ENCODE measurements around the gene KCNJ15. TPM values are rescaled to one million over a fixed set of nuclear protein-coding genes. Genes with fewer than 3 reads are reported as not detected.
"Not testable (repeated sequence)": the region's sequence is repeated elsewhere in the genome, so short reads cannot be mapped to it uniquely, and the experiment has no call there.

Gene KCNJ15
- total RNA-seq, 1 donor from 2014 or later = 2.2 TPM

DNA sequence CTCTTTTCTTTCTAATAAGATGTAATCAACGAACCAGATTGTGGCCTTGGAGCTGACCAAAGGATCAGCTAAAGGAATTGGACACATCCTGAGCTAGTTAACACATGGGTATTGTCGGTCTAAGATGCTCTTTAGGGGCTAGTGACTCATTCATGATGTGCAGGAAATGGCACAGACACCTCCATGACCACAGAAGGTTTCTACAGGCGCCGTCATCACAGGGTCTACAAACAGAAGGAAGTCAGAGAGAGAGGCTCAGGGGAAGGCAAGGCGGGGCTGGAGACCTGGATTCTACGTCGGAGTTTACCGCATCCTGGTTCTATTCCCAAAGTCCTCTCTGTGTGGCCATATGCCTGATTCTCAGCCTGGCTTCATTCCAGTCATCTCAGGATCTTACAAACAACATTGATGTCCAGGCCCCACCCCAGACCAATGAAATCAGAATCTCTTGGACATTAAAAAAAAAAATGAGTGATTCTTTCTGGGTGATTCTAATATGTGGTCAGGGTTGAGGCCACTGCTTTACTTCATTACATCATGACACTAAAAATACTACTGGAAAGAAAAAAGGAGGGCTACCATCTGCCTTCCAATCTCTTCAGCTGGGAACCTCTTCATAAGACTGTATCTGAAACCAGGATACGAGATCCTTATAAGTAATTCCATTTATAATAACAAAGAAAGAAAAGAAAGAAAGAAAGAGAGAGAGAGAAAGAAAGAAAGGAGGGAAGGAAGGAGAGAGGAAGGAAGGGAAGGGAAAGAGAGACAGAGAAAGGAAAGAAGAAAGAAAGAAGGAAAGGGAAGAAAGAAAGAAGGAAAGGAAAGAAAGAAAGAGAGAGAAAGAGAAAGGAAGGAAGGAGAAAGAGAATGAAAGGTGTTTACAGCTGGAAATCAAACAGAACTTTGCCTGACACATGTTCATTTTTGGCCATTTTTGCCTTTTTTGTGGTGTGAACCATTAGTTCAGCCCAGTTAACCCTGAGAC is 11.6 kb upstream of the KCNJ15 start:
- Mint-ChIP-seq H3K4me1 (ENCODE audit: low read depth) (peaks cover 30% of the 10 kb centered on the region), H3K27ac (no peak overlapping the region), H3K4me3 (ENCODE audit: low read depth) (no peak overlapping the region), H3K27me3 (no peaks in the 10 kb centered on the region), H3K36me3 (ENCODE audit: insufficient read depth) (no peaks in the 10 kb centered on the region), H3K9me3 (ENCODE audit: low read depth) (peaks cover 4% of the 10 kb centered on the region)
- no peak for DNase-seq (ENCODE audit: low spot score, unreplicated experiment)
- TF ChIP-seq, protein P1, sequence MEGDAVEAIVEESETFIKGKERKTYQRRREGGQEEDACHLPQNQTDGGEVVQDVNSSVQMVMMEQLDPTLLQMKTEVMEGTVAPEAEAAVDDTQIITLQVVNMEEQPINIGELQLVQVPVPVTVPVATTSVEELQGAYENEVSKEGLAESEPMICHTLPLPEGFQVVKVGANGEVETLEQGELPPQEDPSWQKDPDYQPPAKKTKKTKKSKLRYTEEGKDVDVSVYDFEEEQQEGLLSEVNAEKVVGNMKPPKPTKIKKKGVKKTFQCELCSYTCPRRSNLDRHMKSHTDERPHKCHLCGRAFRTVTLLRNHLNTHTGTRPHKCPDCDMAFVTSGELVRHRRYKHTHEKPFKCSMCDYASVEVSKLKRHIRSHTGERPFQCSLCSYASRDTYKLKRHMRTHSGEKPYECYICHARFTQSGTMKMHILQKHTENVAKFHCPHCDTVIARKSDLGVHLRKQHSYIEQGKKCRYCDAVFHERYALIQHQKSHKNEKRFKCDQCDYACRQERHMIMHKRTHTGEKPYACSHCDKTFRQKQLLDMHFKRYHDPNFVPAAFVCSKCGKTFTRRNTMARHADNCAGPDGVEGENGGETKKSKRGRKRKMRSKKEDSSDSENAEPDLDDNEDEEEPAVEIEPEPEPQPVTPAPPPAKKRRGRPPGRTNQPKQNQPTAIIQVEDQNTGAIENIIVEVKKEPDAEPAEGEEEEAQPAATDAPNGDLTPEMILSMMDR (IDR thresholded peaks at IDR 0.05; ENCODE audit: unreplicated experiment) = no peak

DNA sequence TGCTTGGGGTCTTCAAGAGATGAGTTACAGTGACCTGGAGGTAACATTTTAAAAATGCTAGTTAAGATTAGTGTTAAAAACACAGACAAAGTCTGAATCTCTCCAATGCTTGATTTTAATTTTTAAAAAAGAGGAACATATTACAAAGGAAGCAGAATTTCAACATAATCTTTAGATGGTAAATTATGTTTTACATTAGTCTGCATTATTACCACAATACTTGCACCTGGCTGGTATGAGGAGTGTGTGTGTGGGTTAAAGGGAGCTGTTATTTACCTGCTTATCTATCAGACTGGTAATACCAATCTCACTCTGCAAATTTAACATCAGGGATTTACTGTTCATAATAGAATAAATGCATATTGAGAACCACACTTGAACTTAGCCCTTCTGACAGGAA is 10.3 kb upstream of the KCNJ15 start:
- no peaks in the 10 kb centered on the region for H3K36me3 Mint-ChIP-seq (ENCODE audit: insufficient read depth)
- TF ChIP-seq, protein P1 (IDR thresholded peaks at IDR 0.05; ENCODE audit: unreplicated experiment) = no peak
- peaks cover 32% of the 10 kb centered on the region for H3K4me1 Mint-ChIP-seq (ENCODE audit: low read depth)
- H3K27ac Mint-ChIP-seq = no peak overlapping the region
- H3K27me3 Mint-ChIP-seq = no peaks in the 10 kb centered on the region
- H3K4me3 Mint-ChIP-seq (ENCODE audit: low read depth) = no peak overlapping the region
- DNase-seq (ENCODE audit: low spot score, unreplicated experiment) = no peak
- H3K9me3 Mint-ChIP-seq (ENCODE audit: low read depth) = peaks cover 4% of the 10 kb centered on the region

DNA sequence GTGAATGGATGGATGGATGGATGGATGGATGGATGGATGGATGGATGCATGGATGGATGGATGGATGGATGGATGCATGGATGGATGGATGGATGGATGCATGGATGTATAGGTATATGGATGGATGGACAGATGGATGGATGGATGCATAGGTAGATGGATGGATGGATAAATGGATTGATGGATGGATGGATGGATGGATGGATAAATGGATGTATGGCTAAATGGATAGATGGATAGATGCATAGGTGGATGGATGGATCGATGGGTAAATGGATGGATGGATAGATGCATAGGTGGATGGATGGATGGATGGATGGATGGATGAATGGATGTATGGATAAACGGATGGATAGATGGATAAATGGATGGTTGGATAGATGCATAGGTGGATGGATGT is 9.7 kb upstream of the KCNJ15 start:
- H3K27ac Mint-ChIP-seq; H3K36me3 Mint-ChIP-seq (ENCODE audit: insufficient read depth); DNase-seq (ENCODE audit: low spot score, unreplicated experiment); H3K4me3 Mint-ChIP-seq (ENCODE audit: low read depth); H3K9me3 Mint-ChIP-seq (ENCODE audit: low read depth); H3K27me3 Mint-ChIP-seq: not testable (repeated sequence)
- peaks cover 32% of the 10 kb centered on the region for H3K4me1 Mint-ChIP-seq (ENCODE audit: low read depth)

DNA sequence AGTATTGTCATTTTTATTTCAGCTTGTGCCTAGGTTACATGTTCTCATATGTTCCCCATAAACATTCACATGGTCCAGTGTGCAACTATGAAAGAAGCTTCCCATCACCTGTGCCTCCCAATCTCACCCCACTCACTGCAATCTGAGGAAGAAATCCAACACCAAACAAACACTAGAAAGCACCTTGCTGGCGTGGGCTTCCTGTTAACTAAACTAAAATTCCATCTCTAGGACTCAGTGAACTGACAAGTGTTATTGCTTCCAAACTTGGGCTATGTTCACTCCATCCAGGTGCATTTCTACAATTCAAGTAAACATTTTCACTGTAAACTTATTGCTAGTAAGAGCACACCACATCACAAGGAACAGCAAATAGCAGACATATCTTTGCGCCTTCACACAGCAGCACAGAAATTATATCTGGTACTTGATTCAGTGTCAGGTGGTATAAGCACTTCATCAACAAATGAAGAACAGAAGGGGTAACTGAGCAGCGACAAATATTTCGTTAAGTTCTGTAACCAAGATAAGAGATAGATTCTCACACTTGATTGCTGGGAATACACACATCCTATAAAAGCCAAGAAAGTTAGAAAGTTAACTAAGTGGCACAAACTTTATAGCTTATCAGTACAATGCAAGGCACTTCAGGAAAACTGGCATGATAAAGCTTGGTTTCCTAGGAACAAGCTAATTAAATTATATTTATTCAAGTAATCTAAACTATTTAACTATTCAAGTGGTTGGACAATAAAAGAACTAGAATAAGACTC is 8.9 kb upstream of the KCNJ15 start:
- TF ChIP-seq, protein P1 (IDR thresholded peaks at IDR 0.05; ENCODE audit: unreplicated experiment) = no peak
- no peaks in the 10 kb centered on the region for H3K36me3 Mint-ChIP-seq (ENCODE audit: insufficient read depth)
- H3K27ac Mint-ChIP-seq = no peak overlapping the region
- DNase-seq (ENCODE audit: low spot score, unreplicated experiment) = no peak
- H3K4me3 Mint-ChIP-seq (ENCODE audit: low read depth) = no peak overlapping the region
- peaks cover 30% of the 10 kb centered on the region for H3K4me1 Mint-ChIP-seq (ENCODE audit: low read depth)
- no peaks in the 10 kb centered on the region for H3K27me3 Mint-ChIP-seq
- H3K9me3 Mint-ChIP-seq (ENCODE audit: low read depth) = peaks cover 4% of the 10 kb centered on the region

DNA sequence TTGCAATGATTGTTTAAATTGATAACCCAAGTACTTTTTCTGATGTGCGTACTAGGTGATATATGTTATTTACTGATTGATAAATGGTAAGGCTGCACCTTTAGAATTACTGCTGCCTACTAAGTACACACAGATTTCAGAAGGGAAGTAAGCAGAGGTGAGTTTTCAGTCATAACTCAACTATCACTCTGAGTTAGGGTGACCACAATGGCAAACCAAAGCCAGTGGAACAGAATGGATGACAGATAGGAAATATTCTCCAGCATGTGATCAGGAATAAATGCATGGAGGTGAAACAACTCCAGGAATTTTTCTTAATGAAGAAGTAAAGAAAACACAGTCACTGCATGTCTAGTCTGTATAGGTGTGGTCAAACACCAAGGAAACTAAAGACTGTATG is 7.5 kb upstream of the KCNJ15 start:
- Mint-ChIP-seq H3K4me1 (ENCODE audit: low read depth) (peaks cover 30% of the 10 kb centered on the region), H3K27ac (no peak overlapping the region), H3K9me3 (ENCODE audit: low read depth) (peaks cover 4% of the 10 kb centered on the region), H3K36me3 (ENCODE audit: insufficient read depth) (no peaks in the 10 kb centered on the region), H3K27me3 (no peaks in the 10 kb centered on the region), H3K4me3 (ENCODE audit: low read depth) (no peak overlapping the region)
- TF ChIP-seq, protein P1 (IDR thresholded peaks at IDR 0.05; ENCODE audit: unreplicated experiment) = no peak
- DNase-seq (ENCODE audit: low spot score, unreplicated experiment) = no peak
